Gastrocnemius medialis (tissue), 4 donors: ENCODE data around the gene PIR. TPM values are rescaled to one million over a fixed set of nuclear protein-coding genes. Genes with fewer than 3 reads are reported as not detected.

Experiments
- ATAC-seq, 2 donors: fragments of 150-250 bp; one replicate each; pipeline ENCODE4 v1.9.1; 2016
- DNase-seq, 2 donors: peaks; one replicate each; pipeline ENCODE4 v3.0.0-alpha.2; 2019
- H3K27ac ChIP-seq, 4 donors: fragments of 200-600 bp; sonication (generic); 1 replicate in 1 of 4; 2 replicates in 3 of 4; pipeline ENCODE4 v1.5.1; 2016 to 2018; ENCODE audit warnings: mild to moderate bottlenecking in 2 of 4, moderate library complexity in 1 of 4
- H3K27me3 ChIP-seq, 3 donors: fragments of 200-600 bp; sonication (generic) in 2 of 3; 1 replicate in 1 of 3; 2 replicates in 2 of 3; pipeline versions ENCODE4 v1.5.1 to v1.6.0; 2016 to 2019; ENCODE audit warnings: mild to moderate bottlenecking in 1 of 3, moderate library complexity in 1 of 3
- H3K36me3 ChIP-seq, 2 donors: fragments of 200-600 bp; sonication (generic) in 1 of 2; one replicate each; pipeline ENCODE4 v1.5.1; 2017 to 2018
- H3K4me1 ChIP-seq, 2 donors: fragments of 200-600 bp; sonication (generic) in 1 of 2; one replicate each; pipeline ENCODE4 v1.5.1; 2016 to 2017; ENCODE audit warnings: mild to moderate bottlenecking in 2 of 2
- H3K4me3 ChIP-seq, 4 donors: fragments of 200-600 bp; sonication (generic) in 3 of 4; 1 replicate in 1 of 4; 2 replicates in 3 of 4; pipeline ENCODE4 v1.5.1; 2016 to 2019; ENCODE audit warnings: mild to moderate bottlenecking in 2 of 4
- H3K9me3 ChIP-seq, 3 donors: fragments of 200-600 bp; sonication (generic) in 2 of 3; 1 replicate in 1 of 3; 2 replicates in 2 of 3; pipeline ENCODE4 v1.5.1; 2016 to 2019
- POLR2A ChIP-seq, 2 donors: fragments of 450-650 bp; IDR thresholded peaks; one replicate each; pipeline ENCODE4 v1.6.1; 2017; ENCODE audit warnings: antibody characterized with exemption in 2 of 2, mild to moderate bottlenecking in 2 of 2, moderate library complexity in 2 of 2
- in situ Hi-C, 4 donors: fragments of 200-750 bp; cut with MboI; loops; one replicate each; pipeline versions ENCODE4 v1.15.0 to v1.8.0; 2017; ENCODE audit warnings: low sequenced_read_pairs in 4 of 4
- intact Hi-C: fragments of 100-400 bp; cut with DNase I; formaldehyde crosslinking; loops from one replicate; pipeline ENCODE4 v1.15.1; 2023; ENCODE audit warnings: low total_unique reads
- total RNA-seq, 4 donors: library from RNA; depleted of rRNA; stranded (reverse); fragments of >200 nt; gene quantifications; one replicate each; pipeline versions ENCODE4 v1.1.0 to v1.2.3, GENCODE V29; 2016
- TF ChIP-seq, protein P1 (sequence below), 5 experiments: fragments of 450-650 bp in 3 of 5; fragments of 200-600 bp in 2 of 5; sonication (generic) in 2 of 5; IDR thresholded peaks in 4 of 5; conservative IDR thresholded peaks in 1 of 5; 1 replicate in 4 of 5; 2 replicates in 1 of 5; pipeline ENCODE4 v1.5.1; 2016 to 2019; ENCODE audit warnings: antibody characterized with exemption in 5 of 5, mild to moderate bottlenecking in 3 of 5, moderate library complexity in 3 of 5

The PIR gene
- total RNA-seq, 4 donors from 2014 or later = 9.4 to 20.2 (median 14.2) TPM

DNA sequence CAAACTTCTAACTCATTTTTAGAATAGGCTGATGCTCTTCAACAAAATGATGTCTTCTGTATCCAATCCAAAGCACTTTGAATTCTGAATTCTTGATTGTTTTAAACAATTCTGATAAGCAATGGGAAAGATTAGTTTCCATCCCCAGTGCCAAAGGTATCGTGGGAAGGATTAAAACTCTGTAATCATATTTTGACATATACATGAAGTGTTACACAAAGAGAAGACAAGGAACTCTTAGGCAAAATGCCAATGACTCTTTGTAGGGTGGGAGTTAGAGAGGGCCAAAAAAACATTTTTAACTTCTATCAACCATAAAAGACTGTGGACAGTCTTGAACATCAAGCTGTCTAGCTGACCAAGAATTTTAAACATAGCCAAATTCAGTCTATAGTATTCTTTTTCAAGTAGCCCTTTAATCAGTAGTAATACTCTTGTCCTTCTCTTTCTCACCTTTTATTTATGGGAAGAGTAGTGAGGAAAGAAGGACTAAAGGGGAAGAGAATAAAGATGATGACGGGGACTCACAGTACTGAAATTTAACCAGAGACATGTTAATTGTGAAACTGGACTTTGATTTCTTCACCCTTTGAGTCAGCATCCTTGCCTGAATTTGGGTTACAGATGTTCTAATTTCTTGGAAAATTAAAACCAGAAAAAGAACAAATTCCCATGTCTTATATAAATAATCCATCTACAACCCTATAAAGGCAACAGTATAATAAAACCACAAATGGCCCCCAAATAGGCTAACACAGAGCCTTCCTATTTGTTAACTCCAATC lies 57.1 kb downstream of the PIR start:
- Histone ChIP-seq H3K9me3 (no peaks in the 10 kb centered on the region), H3K4me3 (no peak overlapping the region), H3K27ac (peak overlapping the region in 1 of 4 donors; percentile 16), H3K36me3 (no peaks in the 10 kb centered on the region), H3K27me3 (no peaks in the 10 kb centered on the region), H3K4me1 (peaks cover 0 to 6% of the 10 kb centered on the region in 2 donors)
- no peak for TF ChIP-seq POLR2A (IDR thresholded peaks at IDR 0.05)
- TF ChIP-seq, protein P1, sequence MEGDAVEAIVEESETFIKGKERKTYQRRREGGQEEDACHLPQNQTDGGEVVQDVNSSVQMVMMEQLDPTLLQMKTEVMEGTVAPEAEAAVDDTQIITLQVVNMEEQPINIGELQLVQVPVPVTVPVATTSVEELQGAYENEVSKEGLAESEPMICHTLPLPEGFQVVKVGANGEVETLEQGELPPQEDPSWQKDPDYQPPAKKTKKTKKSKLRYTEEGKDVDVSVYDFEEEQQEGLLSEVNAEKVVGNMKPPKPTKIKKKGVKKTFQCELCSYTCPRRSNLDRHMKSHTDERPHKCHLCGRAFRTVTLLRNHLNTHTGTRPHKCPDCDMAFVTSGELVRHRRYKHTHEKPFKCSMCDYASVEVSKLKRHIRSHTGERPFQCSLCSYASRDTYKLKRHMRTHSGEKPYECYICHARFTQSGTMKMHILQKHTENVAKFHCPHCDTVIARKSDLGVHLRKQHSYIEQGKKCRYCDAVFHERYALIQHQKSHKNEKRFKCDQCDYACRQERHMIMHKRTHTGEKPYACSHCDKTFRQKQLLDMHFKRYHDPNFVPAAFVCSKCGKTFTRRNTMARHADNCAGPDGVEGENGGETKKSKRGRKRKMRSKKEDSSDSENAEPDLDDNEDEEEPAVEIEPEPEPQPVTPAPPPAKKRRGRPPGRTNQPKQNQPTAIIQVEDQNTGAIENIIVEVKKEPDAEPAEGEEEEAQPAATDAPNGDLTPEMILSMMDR (IDR thresholded peaks at IDR 0.05 in 4 of 5, conservative IDR thresholded peaks at IDR 0.05 in 1 of 5) = no peak
- ATAC-seq = peak in 1 of 2 donors; percentile 65
- in situ Hi-C loops (no loop called here), intact Hi-C loops (no loop called here)
- no peak for DNase-seq

DNA sequence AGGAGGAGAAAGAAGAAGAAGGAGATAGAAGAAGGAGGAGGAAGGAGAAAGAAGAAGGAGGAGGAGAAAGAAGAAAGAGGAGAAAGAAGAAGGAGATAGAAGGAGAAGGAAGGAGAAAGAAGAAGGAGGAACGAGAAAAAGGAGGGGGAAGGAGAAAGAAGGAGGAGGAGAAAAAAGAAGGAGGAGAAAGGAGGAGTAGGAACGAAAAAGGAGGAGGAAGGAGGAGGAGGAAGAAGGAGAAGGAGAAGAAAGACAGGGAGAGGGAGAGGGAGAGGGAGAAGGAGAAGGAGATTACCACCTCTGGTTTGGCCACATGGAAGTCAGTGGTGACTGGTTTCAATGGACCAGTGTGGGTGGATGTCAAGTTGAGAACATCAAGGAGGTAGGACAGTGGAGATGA lies 58.9 kb downstream of the PIR start:
- H3K4me1 ChIP-seq = peaks cover 0 to 6% of the 10 kb centered on the region in 2 donors
- no peaks in the 10 kb centered on the region for H3K9me3 ChIP-seq
- H3K27me3 ChIP-seq = no peaks in the 10 kb centered on the region
- in situ Hi-C loops (no loop called here), intact Hi-C loops (no loop called here)
- H3K27ac ChIP-seq = no peak overlapping the region
- no peaks in the 10 kb centered on the region for H3K36me3 ChIP-seq
- ATAC-seq (no peak), DNase-seq (no peak)
- no peak for TF ChIP-seq POLR2A (IDR thresholded peaks at IDR 0.05)
- TF ChIP-seq, protein P1 (IDR thresholded peaks at IDR 0.05 in 4 of 5, conservative IDR thresholded peaks at IDR 0.05 in 1 of 5) = no peak
- H3K4me3 ChIP-seq = no peak overlapping the region

GRCh38 chrX:15430584-15430983 lies 62.5 kb downstream of the PIR start:
- H3K27ac ChIP-seq = no peak overlapping the region
- no peak overlapping the region for H3K4me3 ChIP-seq
- peaks cover 0 to 7% of the 10 kb centered on the region in 2 donors for H3K36me3 ChIP-seq
- TF ChIP-seq POLR2A (IDR thresholded peaks at IDR 0.05) = no peak
- TF ChIP-seq, protein P1 (IDR thresholded peaks at IDR 0.05 in 4 of 5, conservative IDR thresholded peaks at IDR 0.05 in 1 of 5) = no peak
- in situ Hi-C loops = no loop called here
- H3K4me1 ChIP-seq = no peaks in the 10 kb centered on the region
- no peaks in the 10 kb centered on the region for H3K27me3 ChIP-seq
- DNase-seq (no peak), ATAC-seq (no peak)
- intact Hi-C loops = no loop called here
- H3K9me3 ChIP-seq = no peaks in the 10 kb centered on the region

- peaks cover 0 to 9% of the 10 kb centered on the region in 2 donors for H3K36me3 ChIP-seq
- TF ChIP-seq POLR2A (IDR thresholded peaks at IDR 0.05) = no peak
- TF ChIP-seq, protein P1 (IDR thresholded peaks at IDR 0.05 in 4 of 5, conservative IDR thresholded peaks at IDR 0.05 in 1 of 5) = no peak
- no peaks in the 10 kb centered on the region for H3K4me1 ChIP-seq
- no peaks in the 10 kb centered on the region for H3K9me3 ChIP-seq
- in situ Hi-C loops (no loop called here), intact Hi-C loops (no loop called here)
- ATAC-seq (no peak), DNase-seq (no peak)
- H3K4me3 ChIP-seq = no peak overlapping the region
- no peaks in the 10 kb centered on the region for H3K27me3 ChIP-seq
- H3K27ac ChIP-seq = no peak overlapping the region
These were observed 63.1 kb downstream of the PIR start for GRCh38 chrX:15430076-15430475.
